Iris pigment epithelial cell (primary cell): ENCODE results near the gene RNASEH2B.
A peak's percentile ranks its signal among the peaks of the same experiment; 100 is the strongest.

Experiments used
- DNase-seq: peaks from one replicate; pipeline ENCODE4 v3.0.0-alpha.2; 2011; ENCODE audit warnings: low read depth

The RNASEH2B gene

DNA sequence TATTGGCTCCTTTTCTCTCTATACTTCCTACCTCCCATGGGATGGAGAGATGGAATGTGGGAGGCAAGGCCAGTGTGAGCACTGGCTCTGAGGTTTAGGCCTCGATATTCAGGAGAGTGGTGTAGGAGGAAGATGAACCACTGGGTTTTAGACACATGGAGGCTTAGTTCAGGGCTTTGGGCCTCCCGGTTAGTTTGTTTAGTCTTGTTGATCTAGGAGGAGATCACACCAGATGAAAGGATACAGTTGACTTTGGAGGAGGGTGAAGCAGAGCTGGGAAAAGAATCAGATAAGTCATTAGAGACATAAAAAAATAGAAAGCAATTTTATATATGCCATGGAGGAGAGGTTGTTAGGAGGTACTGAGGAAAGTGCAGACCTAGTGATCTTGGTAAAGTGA is 30.9 kb downstream of the RNASEH2B start:
- DNase-seq: no peak

DNA sequence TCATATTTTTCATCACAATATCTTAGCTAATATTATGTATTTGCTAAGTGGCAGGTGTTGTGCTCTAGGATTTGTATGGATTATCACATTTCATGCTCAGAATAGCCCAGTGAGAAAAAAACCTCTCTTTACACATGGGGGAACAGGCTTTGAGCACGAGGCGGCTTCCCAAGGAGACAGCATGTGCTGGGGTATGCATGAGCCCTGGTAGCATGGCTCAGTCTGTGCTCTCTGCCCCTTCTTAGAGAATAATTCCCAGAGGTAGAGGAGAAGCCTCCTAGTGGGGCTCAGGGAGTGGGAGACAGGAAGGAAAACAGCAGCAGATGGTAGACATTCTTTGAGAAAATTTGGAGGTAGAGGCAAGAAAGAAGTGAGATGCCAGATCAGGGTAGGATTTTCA is 31.6 kb downstream of the RNASEH2B start:
- DNase-seq: no peak

DNA sequence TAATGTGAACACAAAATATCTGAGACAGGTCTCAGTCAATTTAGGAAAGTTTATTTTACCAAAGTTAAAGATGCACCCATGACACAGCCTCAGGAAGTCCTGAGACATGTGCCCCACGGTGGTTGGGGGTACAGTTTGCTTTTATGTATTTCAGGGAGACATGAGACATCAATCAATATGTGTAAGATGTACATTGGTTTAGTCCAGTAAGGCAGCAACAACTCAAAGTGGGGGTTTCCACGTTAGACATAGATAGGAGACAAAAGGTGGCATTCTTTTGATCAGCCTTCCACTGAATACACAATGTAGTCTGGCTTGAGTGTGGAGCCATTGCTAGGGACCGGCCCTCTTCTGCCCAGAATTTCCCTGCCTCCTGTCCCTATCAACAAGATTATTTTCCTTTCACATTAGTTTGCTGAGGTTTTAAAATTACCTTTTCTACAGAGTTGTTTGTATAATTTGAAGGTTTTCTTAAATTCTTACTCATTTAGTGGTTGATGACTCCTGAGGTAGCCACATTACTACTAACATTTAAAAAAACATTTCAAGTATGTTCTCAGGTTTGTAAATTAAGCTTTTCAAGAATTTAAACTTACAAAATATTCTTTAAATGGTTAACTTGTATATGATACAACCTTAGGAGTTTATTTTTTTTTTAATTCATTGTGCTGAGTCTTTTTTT is 33.2 kb downstream of the RNASEH2B start:
- no peak for DNase-seq

DNA sequence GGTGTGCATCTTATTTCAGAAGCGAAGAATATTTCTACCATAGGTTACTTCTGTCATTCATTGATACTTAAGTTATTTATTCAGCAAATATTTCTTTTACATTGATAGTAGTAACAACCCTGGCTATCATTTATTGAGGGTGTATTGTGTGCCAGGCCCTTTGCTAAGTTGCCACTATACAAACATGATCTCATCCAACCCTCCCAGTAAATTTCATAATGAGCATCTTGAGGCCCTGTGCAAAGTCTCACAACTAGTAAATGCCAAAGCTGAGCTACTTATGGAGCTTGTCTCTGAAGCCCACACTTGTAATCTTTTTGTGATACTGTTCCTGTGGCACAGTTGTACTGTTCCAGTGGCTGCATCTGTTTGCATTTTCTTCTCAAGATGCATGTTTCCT is 36.1 kb downstream of the RNASEH2B start:
- no peak for DNase-seq

DNA sequence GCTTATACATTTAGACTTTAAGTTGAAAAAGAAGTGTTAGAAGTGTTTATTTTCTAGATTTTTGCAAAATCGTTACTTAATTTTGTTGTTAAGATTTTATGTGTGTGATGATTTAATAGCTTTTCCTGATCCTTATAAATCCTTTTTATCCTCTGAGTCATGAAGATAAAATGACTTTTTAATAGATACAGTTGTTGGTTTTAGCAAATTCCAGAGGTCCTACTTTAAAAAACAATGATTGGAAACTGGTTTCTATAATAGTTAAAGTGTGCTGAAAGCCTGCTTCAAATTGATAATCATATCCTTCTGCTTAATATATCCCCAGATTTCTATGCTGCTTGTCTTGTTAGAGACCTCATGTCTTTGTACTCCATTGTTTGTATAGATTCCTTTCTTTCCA is 39.0 kb downstream of the RNASEH2B start:
- DNase-seq: no peak

DNA sequence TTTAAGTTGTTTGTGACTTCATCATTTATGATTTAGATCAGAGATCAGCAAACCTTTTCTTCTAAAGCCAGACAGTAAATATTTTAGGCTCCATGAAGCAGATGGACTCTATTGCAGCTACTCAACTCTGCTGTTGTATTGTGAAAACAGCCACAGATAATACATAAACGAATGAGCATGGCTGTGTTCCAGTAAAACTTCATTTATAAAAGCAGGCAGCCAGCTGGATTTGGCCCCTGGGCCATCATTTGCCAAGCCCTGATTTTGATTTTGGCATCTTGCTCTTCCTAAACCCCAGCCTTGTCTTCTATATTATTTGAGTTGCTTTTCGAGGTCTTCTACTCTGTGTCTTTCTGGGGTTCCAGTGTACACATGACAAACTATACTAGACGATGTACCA is 41.3 kb downstream of the RNASEH2B start:
- no peak for DNase-seq

DNA sequence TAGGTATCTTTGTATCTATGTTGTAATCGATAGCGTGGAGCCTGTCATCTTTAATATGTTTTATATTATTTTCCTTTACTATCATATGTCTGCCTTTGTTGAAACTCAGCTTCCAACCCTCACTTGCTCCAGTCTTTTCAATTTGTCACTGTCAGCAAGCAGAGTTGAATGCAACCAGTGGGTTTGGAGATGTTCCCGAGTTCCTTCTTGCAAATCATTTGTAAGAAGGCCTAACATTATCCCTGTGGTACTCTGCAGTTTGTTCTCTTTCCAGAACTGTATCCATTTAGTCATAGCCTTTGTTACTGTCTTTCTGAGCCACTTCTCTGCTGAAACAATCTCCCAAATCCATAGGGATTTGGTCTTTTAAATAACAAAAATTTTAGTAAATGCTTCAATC is 41.8 kb downstream of the RNASEH2B start:
- no peak for DNase-seq

DNA sequence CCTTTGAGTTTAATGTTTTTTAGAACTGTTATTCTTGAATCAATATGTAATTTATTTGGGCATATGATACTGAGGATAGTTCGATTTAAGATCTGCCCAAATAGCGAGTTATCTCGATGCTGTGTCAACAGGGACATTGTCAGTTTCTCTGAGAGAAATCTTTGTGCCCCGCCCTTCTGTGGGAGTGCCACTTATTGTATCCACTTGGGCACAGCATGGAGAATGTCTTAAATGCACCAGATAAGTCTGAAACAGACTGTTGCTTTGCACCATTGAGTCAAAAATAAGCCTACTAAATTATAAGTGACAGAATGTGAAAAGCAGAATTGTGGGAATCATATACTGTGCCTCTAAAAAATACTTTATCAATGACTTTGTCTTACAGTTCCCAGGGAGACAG is 45.6 kb downstream of the RNASEH2B start:
- DNase-seq: no peak

DNA sequence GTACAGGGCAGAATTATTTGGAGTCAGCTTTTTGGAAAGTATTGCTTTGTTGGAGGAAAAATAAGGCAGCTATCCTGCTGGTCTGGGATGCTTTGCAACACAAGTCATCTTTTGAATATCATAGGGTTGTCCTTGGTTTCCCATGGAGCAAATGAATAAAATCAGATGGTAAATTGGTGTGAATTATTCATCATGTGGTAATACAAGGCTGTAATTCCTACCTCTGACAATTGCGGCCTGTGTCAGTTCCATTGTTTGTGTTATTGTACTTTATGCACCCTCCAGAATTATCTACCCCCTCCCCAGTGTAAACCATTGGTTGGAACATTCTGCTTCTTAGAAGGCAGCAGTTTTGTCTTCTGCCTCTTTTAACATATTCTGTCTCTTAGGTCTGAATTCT is 46.2 kb downstream of the RNASEH2B start:
- no peak for DNase-seq

DNA sequence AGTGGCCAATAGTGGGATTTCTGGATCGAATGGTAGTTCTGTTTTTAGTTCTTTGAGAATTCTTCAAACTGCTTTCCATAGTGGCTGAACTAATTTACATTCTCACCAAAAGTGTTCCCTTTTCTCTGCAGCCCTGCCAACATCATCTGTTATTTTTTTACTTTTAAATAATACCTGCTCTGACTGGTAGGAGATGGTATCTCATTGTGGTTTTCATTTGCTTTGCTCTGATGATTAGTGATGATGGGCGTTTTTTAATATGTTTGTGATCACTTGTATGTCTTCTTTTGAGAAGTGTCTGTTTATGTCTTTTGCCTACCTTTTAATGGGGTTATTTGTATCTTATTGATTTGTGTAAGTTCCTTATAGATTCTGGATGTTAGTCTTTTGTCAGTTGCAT is 48.0 kb downstream of the RNASEH2B start:
- no peak for DNase-seq

DNA sequence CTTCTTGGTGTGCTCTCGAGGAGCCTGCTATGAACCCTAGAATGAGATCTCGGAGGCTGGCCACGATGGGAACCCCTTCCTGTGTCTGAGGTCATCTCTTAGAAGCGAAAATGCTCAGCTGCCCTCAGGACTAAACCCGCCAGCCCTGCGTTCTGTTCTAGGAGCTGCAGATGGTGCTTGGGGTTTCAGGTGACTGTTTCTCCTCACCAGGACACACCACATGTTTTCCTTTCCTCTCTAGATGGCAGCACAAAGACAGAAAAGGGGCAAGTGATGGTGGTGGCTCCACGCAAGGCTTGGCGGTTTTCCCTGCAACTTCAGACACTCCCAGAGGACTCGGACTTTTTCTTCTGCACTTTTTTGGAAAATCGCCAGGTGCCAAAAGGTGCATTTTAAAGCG is 60.1 kb downstream of the RNASEH2B start:
- DNase-seq: no peak

DNA sequence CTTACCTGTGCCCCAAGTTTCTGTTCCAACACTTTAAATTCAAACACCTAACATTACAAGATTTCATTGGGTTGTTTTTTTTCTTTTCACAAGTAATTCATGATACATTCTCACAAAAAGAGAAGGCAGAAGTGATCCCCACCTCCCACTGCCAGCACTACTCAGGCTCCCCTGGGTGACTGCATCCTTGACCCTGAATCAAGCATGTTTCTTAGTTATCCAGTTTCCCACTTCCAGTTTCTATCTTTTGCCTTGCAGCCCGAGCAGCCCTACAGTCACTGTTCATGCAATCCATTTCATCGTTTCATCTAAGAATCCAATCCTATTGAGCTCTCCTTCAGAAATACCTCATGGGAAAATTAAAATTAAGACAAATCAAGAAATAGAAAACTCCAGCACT is 61.4 kb downstream of the RNASEH2B start:
- DNase-seq: no peak

DNA sequence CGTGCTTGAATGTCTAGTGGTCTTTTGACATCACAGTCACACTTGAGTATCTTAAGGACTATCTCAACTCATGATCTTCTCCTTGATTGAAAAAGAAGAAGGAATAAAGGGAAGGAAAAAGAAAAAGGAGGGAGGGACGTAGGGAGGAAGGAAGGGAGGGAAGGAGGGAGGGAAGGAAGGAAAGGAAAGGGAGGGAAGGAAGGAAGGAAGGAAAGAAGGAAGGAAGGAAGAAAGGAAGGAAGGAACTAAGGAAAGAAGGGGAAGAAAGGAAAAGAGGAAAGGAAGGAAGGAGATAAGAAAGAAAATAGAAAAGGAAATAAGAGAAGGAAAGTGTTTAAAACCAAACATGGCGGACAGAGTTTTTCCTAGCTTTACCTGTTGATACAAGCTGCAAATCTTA is 64.7 kb downstream of the RNASEH2B start:
- no peak for DNase-seq

DNA sequence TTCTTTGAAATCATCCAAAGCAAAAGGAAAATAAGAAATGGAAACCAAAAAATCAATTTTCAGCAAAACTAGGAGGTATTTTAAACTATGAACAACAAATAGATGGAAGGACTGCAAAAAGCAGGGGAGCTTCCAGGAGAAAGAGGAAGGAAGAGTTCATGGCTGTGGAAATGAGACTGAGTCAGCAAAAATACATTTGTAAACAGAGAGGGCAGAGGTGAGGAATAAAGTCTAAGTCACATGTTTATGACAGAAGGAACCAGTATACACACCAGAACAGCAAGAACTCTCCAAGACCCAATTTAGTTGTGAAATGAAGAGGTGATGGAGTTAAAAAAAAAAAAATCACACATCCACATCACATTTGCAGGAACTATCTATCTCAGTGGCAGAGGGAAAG is 69.6 kb downstream of the RNASEH2B start:
- no peak for DNase-seq

DNA sequence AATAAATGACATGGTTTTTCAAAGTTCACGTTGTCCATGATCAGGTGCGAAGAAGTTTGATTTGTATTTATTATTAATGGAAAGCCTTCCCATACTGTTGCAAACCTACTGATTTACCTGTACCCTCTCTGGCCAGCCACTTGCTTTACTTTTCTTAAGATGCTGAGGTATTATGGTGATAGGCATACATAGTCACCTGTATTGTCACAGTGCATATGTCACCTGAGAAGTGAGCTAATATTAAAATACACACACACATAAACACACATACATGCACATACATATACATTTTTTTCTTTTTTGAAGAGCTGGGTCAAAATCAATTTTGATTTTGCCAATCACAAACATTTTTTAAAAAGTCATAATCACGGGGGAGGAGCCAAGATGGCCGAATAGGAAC is 72.1 kb downstream of the RNASEH2B start:
- no peak for DNase-seq

DNA sequence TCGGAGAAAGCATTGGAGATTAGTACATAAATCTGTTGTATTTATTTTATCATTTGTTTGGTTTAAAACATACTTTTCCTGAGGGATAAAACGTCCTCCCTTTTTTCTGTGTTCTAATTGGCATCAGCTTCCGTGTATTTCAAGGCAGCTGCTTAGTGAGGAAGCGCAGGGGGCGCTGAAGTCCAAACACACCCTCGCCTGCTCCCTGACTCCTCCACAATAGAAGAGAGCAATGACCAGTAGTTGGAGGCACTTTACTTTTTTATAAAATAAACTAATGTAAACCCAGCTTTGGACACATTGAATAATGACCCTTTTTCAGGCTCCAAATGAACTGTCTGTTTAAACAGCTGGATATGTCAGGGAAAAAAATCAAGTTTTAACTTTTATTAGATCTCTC is 79.9 kb downstream of the RNASEH2B start:
- DNase-seq: peak; percentile 26

DNA sequence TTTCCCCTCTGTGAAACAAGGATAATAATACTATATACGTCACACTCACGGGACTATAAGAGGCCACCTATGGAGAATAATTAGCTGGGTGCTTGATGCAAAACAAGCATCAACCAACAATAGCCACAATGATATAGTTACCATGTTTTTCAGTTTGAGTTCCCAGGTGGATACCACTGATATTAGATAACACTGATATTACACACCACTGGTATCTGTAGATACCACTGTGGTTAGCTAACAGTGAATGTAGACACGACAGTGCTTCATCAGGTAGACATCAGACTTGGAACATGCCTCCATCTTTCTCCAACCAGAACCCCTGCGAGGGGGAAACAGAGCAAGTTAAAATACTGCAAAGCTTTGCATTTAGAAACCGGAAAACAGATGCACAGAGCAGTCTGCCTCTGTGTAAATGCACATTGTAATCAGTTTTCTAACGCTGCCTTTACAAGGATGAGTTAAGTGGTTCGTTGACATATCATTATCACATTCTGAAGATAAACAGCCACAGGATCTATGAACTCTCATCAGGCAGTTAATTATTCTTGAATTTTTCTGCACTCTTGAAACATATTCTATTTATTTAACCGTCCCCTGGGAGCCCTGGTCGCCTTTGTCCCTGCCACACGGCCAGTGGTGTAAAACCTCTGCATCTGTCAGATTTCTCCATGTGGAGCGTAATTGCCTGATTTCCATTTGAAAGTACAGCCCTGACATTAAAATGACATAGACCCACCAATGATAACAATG is 80.7 kb downstream of the RNASEH2B start:
- DNase-seq: no peak

DNA sequence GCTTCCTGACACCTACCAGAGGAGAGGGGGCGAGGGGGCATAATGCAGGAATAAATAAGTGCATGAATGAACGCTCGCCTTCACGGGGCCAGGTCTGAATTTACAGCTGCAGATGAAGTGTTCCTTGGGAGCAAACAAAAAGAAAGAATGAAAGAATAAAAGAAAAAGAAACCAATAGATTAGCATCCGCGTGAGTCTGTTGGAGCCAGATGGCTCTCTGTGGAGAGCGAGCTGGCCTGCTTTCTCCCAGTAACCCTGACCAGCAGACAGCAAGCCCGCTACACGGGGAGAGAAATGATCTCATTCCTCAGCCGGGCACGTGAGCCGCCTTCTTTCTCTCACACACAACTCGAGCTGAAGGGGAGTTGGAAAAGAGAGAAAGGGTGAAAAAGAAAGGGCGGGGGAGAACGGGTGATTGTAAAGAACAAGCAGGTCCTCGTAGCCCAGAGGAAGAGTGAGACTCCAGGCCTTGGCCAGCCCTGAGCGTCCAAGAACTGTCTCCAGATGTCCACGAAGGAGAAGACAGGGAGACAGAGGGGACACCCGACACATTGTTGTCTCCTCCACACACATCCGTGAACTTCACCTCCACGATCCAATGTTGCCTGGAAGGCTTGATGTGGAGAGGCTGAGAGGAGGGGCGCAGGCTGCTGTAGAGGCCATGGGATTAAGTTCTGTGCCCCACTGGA is 81.4 kb downstream of the RNASEH2B start:
- no peak for DNase-seq

DNA sequence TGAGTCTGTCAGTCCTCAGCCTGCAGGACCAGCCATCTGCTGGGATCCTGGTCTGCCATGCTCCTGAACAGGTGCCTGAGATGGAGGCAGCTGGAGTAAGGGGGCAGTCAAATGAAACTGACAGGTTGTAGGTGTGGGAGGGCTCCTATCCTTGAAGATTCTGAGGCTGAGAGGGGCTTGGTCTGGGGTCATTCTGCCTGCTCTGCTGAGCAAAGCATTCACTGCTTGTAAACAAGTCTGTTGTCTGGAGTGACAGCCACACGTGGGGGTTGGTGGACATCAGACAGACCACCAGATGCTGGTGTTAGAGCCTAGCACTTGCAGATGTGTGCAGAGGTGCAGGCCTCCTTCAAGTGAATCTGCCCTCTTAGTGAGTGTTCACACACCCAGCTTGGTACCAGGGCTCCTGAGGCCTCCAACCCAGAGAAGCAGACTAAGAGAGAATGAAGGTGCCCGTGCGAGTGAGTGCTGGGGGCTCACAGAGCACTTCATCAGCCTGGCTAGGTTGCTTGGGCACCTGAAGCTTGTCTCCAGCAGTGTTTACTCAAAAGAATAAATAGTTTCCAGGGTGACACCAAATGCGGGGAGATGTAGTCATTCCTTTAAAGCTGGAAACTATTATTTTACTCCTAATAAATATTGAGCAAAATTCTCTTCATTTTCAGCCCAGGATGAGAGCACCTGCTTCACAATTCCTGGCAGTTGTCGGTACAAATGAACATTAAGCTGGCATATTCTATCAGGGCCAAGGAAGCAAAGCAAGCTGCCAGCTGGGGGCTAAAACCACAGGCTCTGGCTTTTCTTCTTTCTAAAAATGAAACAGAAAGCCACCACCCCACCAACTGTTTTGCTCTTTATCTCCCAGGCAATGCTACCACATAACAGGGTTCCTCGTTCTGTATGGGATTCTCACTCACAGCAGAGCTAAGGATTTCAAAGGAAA is 82.3 kb downstream of the RNASEH2B start:
- no peak for DNase-seq

DNA sequence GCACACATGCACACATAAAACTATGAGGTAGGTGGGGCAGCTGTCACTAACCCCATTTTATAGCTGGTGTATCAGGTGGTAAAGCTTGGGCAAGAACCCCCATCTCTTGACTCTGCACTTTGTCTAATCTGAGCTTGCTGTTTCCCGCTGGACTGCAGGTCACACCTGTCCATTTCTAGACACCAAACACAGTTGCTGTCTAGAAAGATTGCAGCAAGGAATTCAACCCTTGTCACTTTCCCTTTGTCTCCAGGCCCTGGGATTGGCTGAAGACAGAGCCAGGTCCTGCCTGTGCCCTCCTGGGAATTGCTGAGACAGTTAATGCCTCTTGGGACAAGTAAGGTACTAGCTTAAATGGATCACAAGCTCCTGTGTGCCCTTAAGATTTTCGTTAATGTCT is 83.8 kb downstream of the RNASEH2B start:
- no peak for DNase-seq

DNA sequence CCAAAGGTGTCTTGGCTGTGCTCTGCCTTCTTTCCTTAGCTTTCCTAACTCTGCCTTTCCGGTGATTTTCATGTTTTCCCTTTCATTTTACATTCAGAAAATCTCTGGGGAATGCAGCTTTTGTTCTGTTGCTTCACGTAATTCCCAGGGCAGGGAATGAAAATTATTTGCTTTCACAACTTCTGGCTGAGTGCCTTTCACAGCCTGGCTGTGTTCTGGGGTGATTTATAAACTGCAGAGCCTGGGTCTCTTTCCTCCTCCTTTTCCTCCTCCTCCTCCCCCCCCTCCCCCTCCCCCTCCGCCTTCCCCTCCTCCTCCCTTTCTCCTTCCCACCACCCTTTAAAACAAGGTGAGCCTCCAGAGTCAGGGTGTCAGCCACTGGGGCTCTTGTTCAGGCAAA is 84.3 kb downstream of the RNASEH2B start:
- no peak for DNase-seq

DNA sequence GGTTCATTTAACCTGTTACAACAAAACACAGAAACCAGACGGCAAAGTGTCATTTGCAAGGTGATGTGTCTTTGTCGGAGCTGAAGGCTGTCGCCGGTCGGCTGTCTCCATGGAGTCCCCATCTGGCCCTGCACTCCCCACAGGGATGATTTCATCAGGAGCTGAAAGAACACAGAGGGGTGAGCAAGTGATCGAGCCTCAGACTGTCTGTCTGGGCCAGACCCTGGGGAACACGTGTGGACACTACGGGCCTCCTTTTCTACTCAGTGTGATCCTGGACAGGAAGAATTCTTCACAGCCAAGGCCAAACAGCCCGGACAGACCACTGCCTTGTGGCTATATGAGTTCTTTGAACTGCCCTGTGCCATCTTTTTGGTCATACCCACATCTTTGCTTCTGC is 85.1 kb downstream of the RNASEH2B start:
- DNase-seq: no peak
